ENCODE data around the gene NCR2.

NCR2 gene

GRCh38 chr6:41360314-41360685 is 24.9 kb downstream of the NCR2 start:
- H3K4me3 ChIP-seq (ENCODE audit: extremely low read depth, insufficient read depth, low read length, poor library complexity, severe bottlenecking): no peak overlapping the region
- peaks cover 12% of the 10 kb centered on the region for H3K9me3 ChIP-seq (ENCODE audit: control insufficient read depth, low read length)
- H3K36me3 ChIP-seq (ENCODE audit: control insufficient read depth, insufficient read depth, low read length): no peaks in the 10 kb centered on the region
- no peaks in the 10 kb centered on the region for H3K4me1 ChIP-seq (ENCODE audit: control insufficient read depth, insufficient read depth, low read length, poor library complexity, severe bottlenecking)
- 95% methylated on average over 2 of the region's 2 CpGs; no CpG with 5 or more reads in 1 of the 2 experiments for WGBS, 2 experiments (ENCODE audit: insufficient coverage in 2 of 2)
- H3K27ac ChIP-seq (ENCODE audit: low read depth, low read length, severe bottlenecking): no peak overlapping the region

GRCh38 chr6:41366150-41366549 is 30.7 kb downstream of the NCR2 start:
- no peaks in the 10 kb centered on the region for H3K9me3 ChIP-seq (ENCODE audit: control insufficient read depth, low read length)
- no peak overlapping the region for H3K27ac ChIP-seq (ENCODE audit: low read depth, low read length, severe bottlenecking)
- 81 to 84% methylated on average over 6 to 7 of the region's 7 CpGs for WGBS, 2 experiments (ENCODE audit: insufficient coverage in 2 of 2)
- H3K4me3 ChIP-seq (ENCODE audit: extremely low read depth, insufficient read depth, low read length, poor library complexity, severe bottlenecking): no peak overlapping the region
- H3K4me1 ChIP-seq (ENCODE audit: control insufficient read depth, insufficient read depth, low read length, poor library complexity, severe bottlenecking): peaks cover 10% of the 10 kb centered on the region
- H3K36me3 ChIP-seq (ENCODE audit: control insufficient read depth, insufficient read depth, low read length): no peaks in the 10 kb centered on the region

DNA sequence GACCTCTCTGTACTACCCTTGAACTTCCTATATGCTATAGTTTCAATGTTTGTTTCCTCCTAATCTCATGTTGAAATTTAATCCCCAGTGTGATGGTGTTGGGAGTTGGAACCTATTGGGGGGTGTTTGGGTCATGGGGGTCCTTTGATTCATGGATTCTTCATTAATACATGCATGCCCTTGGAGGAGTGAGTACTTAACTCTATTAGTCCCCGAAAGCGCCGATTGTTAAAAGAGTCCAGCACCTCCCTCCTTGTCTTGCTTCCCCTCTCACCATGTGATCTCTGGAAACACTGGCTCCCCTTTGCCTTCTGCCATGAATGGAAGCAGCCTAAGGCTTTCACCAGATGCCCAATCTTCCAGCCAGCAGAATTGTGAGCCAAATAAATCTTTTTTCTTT is 31.7 kb downstream of the NCR2 start:
- WGBS, 2 experiments (ENCODE audit: insufficient coverage in 2 of 2): 80 to 96% methylated on average over 3 of the region's 3 CpGs
- no peak overlapping the region for H3K27ac ChIP-seq (ENCODE audit: low read depth, low read length, severe bottlenecking)
- H3K36me3 ChIP-seq (ENCODE audit: control insufficient read depth, insufficient read depth, low read length): no peaks in the 10 kb centered on the region
- H3K4me3 ChIP-seq (ENCODE audit: extremely low read depth, insufficient read depth, low read length, poor library complexity, severe bottlenecking): no peak overlapping the region
- peaks cover 19% of the 10 kb centered on the region for H3K4me1 ChIP-seq (ENCODE audit: control insufficient read depth, insufficient read depth, low read length, poor library complexity, severe bottlenecking)
- H3K9me3 ChIP-seq (ENCODE audit: control insufficient read depth, low read length): no peaks in the 10 kb centered on the region

DNA sequence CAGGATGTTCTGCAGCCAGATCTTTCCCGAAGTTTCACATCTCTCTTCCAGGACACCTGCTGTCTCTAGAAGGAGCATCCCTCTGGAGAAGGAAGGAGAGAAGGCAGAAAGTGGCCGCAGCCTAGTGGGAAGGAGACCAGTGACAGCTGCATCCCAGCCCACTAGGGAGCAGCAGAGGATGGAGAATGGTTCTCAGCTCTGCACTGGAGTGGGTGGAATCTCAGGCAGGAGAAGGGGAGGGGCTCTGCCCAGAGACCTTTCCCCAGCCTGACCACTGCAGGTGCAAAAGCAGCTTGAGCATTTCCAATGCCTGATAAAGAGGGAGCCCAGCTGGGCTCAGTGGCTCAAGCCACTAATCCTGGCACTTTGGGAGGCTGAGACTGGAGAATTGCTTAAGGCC is 32.3 kb downstream of the NCR2 start:
- 0 to 38% methylated on average over 1 of the region's 2 CpGs for WGBS, 2 experiments (ENCODE audit: insufficient coverage in 2 of 2)
- no peaks in the 10 kb centered on the region for H3K36me3 ChIP-seq (ENCODE audit: control insufficient read depth, insufficient read depth, low read length)
- no peaks in the 10 kb centered on the region for H3K9me3 ChIP-seq (ENCODE audit: control insufficient read depth, low read length)
- H3K4me1 ChIP-seq (ENCODE audit: control insufficient read depth, insufficient read depth, low read length, poor library complexity, severe bottlenecking): peaks cover 25% of the 10 kb centered on the region
- H3K4me3 ChIP-seq (ENCODE audit: extremely low read depth, insufficient read depth, low read length, poor library complexity, severe bottlenecking): no peak overlapping the region
- H3K27ac ChIP-seq (ENCODE audit: low read depth, low read length, severe bottlenecking): no peak overlapping the region

DNA sequence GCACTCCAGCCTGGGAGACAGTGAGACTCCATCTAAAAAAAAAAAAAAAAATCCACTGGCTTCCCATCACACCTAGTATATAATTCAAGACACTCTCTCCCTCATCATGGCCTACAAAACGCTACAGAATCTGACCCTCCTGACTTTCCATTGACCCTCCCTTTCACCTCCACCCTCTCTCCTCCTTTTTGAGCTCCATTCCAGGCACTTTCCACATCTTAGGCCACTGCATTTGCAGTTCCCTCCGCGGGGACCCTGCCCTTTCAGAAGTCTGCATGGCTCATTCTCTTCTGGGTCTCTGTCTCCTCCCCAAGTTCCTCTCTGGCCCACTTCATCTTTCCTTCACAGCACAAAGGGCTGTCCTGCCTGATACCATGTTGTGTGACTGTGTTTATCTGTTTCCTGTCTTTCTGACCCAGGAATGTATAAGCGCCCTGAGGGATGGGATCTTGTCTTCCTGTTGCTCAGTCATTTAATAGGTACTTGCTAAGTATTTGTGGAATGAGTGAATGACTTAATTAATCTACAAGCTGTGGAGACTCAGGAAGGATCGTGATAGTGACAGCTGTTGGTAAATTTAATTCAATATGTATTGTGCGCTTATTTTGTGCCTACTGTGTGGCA is 35.2 kb downstream of the NCR2 start:
- no peaks in the 10 kb centered on the region for H3K36me3 ChIP-seq (ENCODE audit: control insufficient read depth, insufficient read depth, low read length)
- H3K9me3 ChIP-seq (ENCODE audit: control insufficient read depth, low read length): no peaks in the 10 kb centered on the region
- no peak overlapping the region for H3K4me3 ChIP-seq (ENCODE audit: extremely low read depth, insufficient read depth, low read length, poor library complexity, severe bottlenecking)

GRCh38 chr6:41371461-41371991 is 36.1 kb downstream of the NCR2 start:
- H3K4me3 ChIP-seq (ENCODE audit: extremely low read depth, insufficient read depth, low read length, poor library complexity, severe bottlenecking): peak overlapping the region; percentile 27

More for the DNA sequence above, 35.2 kb downstream of the NCR2 start:
- 14 to 24% methylated on average over 5 to 6 of the region's 6 CpGs for WGBS, 2 experiments (ENCODE audit: insufficient coverage in 2 of 2)
- Histone ChIP-seq H3K4me1 (ENCODE audit: control insufficient read depth, insufficient read depth, low read length, poor library complexity, severe bottlenecking) (peaks cover 41% of the 10 kb centered on the region), H3K27ac (ENCODE audit: low read depth, low read length, severe bottlenecking) (no peak overlapping the region)

GRCh38 chr6:41371992-41372831 is 36.8 kb downstream of the NCR2 start:
- WGBS, 2 experiments (ENCODE audit: insufficient coverage in 2 of 2): 1% methylated on average over 30 to 32 of the region's 42 CpGs
- Histone ChIP-seq H3K27ac (ENCODE audit: low read depth, low read length, severe bottlenecking) (no peak overlapping the region), H3K4me3 (ENCODE audit: extremely low read depth, insufficient read depth, low read length, poor library complexity, severe bottlenecking) (peak overlapping the region; percentile 27), H3K36me3 (ENCODE audit: control insufficient read depth, insufficient read depth, low read length) (no peaks in the 10 kb centered on the region), H3K4me1 (ENCODE audit: control insufficient read depth, insufficient read depth, low read length, poor library complexity, severe bottlenecking) (peaks cover 45% of the 10 kb centered on the region), H3K9me3 (ENCODE audit: control insufficient read depth, low read length) (no peaks in the 10 kb centered on the region)

More at GRCh38 chr6:41371461-41371991, 36.1 kb downstream of the NCR2 start:
- Histone ChIP-seq H3K36me3 (ENCODE audit: control insufficient read depth, insufficient read depth, low read length) (no peaks in the 10 kb centered on the region), H3K27ac (ENCODE audit: low read depth, low read length, severe bottlenecking) (no peak overlapping the region), H3K9me3 (ENCODE audit: control insufficient read depth, low read length) (no peaks in the 10 kb centered on the region), H3K4me1 (ENCODE audit: control insufficient read depth, insufficient read depth, low read length, poor library complexity, severe bottlenecking) (peaks cover 45% of the 10 kb centered on the region)
- WGBS, 2 experiments (ENCODE audit: insufficient coverage in 2 of 2): 1 to 2% methylated on average over 34 to 38 of the region's 39 CpGs

DNA sequence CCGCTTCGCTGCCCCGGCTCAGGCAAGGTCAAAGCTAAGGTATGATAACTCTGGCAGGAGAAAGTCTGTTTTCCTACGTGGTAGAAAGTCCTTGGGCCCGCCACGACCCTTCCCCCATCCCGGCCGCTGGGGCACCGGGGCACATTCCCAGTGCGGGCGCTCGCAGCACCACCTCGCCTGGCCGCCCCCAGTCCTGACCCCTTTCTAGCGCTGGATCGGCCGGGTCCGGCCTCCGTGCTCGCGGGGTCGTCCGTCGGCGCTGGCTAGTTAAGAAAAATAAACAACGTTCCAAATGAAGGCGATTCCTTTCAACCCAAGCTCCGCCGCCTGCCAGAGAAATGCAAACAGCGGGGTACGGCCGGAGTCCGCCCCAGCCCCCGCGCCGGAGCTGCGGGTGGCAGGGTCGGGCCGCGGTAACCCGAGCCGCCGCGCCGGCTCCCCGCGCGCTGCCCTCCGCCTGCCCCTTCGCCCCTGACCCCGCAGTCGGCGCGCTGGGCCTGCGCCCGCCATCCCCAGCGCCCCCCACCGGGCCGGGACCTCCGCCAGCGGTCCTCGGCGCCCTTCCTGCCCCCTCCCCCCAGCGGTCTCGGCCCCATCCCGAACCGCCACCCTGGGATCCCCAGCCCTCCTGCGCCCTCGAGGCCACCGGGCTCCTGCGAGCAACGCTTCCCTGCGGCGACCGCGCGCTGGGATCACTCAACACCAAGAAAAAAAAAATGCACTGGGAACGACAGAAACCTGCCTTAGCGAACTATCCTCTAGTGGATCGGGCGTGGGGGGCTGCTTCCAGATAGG is 37.6 kb downstream of the NCR2 start:
- no peak overlapping the region for H3K27ac ChIP-seq (ENCODE audit: low read depth, low read length, severe bottlenecking)
- 0 to 1% methylated on average over 62 to 70 of the region's 81 CpGs for WGBS, 2 experiments (ENCODE audit: insufficient coverage in 2 of 2)
- no peaks in the 10 kb centered on the region for H3K36me3 ChIP-seq (ENCODE audit: control insufficient read depth, insufficient read depth, low read length)
- no peaks in the 10 kb centered on the region for H3K9me3 ChIP-seq (ENCODE audit: control insufficient read depth, low read length)
- H3K4me3 ChIP-seq (ENCODE audit: extremely low read depth, insufficient read depth, low read length, poor library complexity, severe bottlenecking): peak overlapping the region; percentile 5
- peaks cover 45% of the 10 kb centered on the region for H3K4me1 ChIP-seq (ENCODE audit: control insufficient read depth, insufficient read depth, low read length, poor library complexity, severe bottlenecking)

- WGBS, 2 experiments (ENCODE audit: insufficient coverage in 2 of 2): 0 to 2% methylated on average over 15 to 22 of the region's 22 CpGs
These were observed 38.2 kb downstream of the NCR2 start for GRCh38 chr6:41373627-41373918.

GRCh38 chr6:41373919-41374617 is 38.7 kb downstream of the NCR2 start:
- Histone ChIP-seq H3K36me3 (ENCODE audit: control insufficient read depth, insufficient read depth, low read length) (no peaks in the 10 kb centered on the region), H3K4me3 (ENCODE audit: extremely low read depth, insufficient read depth, low read length, poor library complexity, severe bottlenecking) (peak overlapping the region; percentile 5), H3K4me1 (ENCODE audit: control insufficient read depth, insufficient read depth, low read length, poor library complexity, severe bottlenecking) (peaks cover 45% of the 10 kb centered on the region), H3K27ac (ENCODE audit: low read depth, low read length, severe bottlenecking) (no peak overlapping the region), H3K9me3 (ENCODE audit: control insufficient read depth, low read length) (no peaks in the 10 kb centered on the region)
- WGBS, 2 experiments (ENCODE audit: insufficient coverage in 2 of 2): 0 to 2% methylated on average over 39 to 63 of the region's 65 CpGs

More at GRCh38 chr6:41373627-41373918, 38.2 kb downstream of the NCR2 start:
- Histone ChIP-seq H3K36me3 (ENCODE audit: control insufficient read depth, insufficient read depth, low read length) (no peaks in the 10 kb centered on the region), H3K9me3 (ENCODE audit: control insufficient read depth, low read length) (no peaks in the 10 kb centered on the region), H3K4me3 (ENCODE audit: extremely low read depth, insufficient read depth, low read length, poor library complexity, severe bottlenecking) (peak overlapping the region; percentile 5), H3K4me1 (ENCODE audit: control insufficient read depth, insufficient read depth, low read length, poor library complexity, severe bottlenecking) (peaks cover 45% of the 10 kb centered on the region), H3K27ac (ENCODE audit: low read depth, low read length, severe bottlenecking) (no peak overlapping the region)
